VCaP (cell line): ENCODE results near the gene KCNE4.

ENCODE experiments used
- H3K27ac ChIP-seq: fragments of 450-650 bp; 2 replicates; pipeline ENCODE4 v1.5.1; 2017
- CTCF ChIP-seq: fragments of 450-650 bp; conservative IDR thresholded peaks from 2 replicates; pipeline ENCODE4 v1.5.1; 2017; ENCODE audit warnings: mild to moderate bottlenecking, moderate library complexity

The KCNE4 gene

GRCh38 chr2:223053484-223054192 lies 1.6 kb downstream of the KCNE4 start:
- H3K27ac ChIP-seq: no peak overlapping the region
- no peak for TF ChIP-seq CTCF

- H3K27ac ChIP-seq: no peak overlapping the region
- no peak for TF ChIP-seq CTCF
These were observed 2.3 kb downstream of the KCNE4 start for GRCh38 chr2:223054193-223054781.

GRCh38 chr2:223055140-223055539 lies 3.1 kb downstream of the KCNE4 start:
- TF ChIP-seq CTCF: no peak
- H3K27ac ChIP-seq: no peak overlapping the region

- no peak overlapping the region for H3K27ac ChIP-seq
- TF ChIP-seq CTCF: no peak
These were observed 3.8 kb downstream of the KCNE4 start for GRCh38 chr2:223055836-223056235.

- H3K27ac ChIP-seq: no peak overlapping the region
- TF ChIP-seq CTCF: no peak
These were observed 4.9 kb downstream of the KCNE4 start for GRCh38 chr2:223056701-223057418.

GRCh38 chr2:223057569-223057968 lies 5.6 kb downstream of the KCNE4 start:
- no peak for TF ChIP-seq CTCF
- no peak overlapping the region for H3K27ac ChIP-seq

GRCh38 chr2:223058952-223059716 lies 7.1 kb downstream of the KCNE4 start:
- TF ChIP-seq CTCF: no peak
- no peak overlapping the region for H3K27ac ChIP-seq
